Upper lobe of left lung (tissue), 6 donors: ENCODE data around the gene ALPK1. TPM values are rescaled to one million over a fixed set of nuclear protein-coding genes. Genes with fewer than 3 reads are reported as not detected.

ENCODE experiments used
- ATAC-seq, 2 donors: fragments of 200-7000 bp; cut with Tn5 transposase; one replicate each; pipeline ENCODE4 v1.9.1; 2022; ENCODE audit warnings: mild to moderate bottlenecking in 2 of 2, moderate library complexity in 2 of 2; ENCODE audit not compliant: low FRiP score in 2 of 2
- DNase-seq, 2 donors: peaks; one replicate each; pipeline ENCODE4 v3.0.0-alpha.2; 2019 to 2020
- H3K27ac ChIP-seq, 4 donors: fragments of 200-600 bp; sonication (generic); one replicate each; pipeline ENCODE4 v1.5.1; 2016 to 2019
- H3K27me3 ChIP-seq, 4 donors: fragments of 200-600 bp; sonication (generic); one replicate each; pipeline ENCODE4 v1.5.1; 2017 to 2019
- H3K36me3 ChIP-seq, 4 donors: fragments of 200-600 bp; sonication (generic); one replicate each; pipeline ENCODE4 v1.5.1; 2016 to 2019
- H3K4me1 ChIP-seq, 4 donors: fragments of 200-600 bp; sonication (generic); one replicate each; pipeline ENCODE4 v1.5.1; 2018 to 2019
- H3K4me3 ChIP-seq, 4 donors: fragments of 200-600 bp; sonication (generic); one replicate each; pipeline ENCODE4 v1.5.1; 2017 to 2019; ENCODE audit warnings: mild to moderate bottlenecking in 2 of 4, moderate library complexity in 1 of 4
- H3K9me3 ChIP-seq, 4 donors: fragments of 200-600 bp; sonication (generic); one replicate each; pipeline ENCODE4 v1.5.1; 2018 to 2019
- CTCF ChIP-seq, 6 experiments: fragments of 450-650 bp in 4 of 6; fragments of 200-600 bp in 2 of 6; sonication (generic) in 2 of 6; IDR thresholded peaks; one replicate each; pipeline ENCODE4 v1.5.1; 2016 to 2019; ENCODE audit warnings: antibody characterized with exemption in 6 of 6
- EP300 ChIP-seq, 4 donors: sonication (generic); formaldehyde crosslinking; IDR thresholded peaks; one replicate each; pipeline ENCODE4 v1.5.1; 2017; ENCODE audit warnings: antibody characterized with exemption in 4 of 4, control low read depth in 2 of 4
- POLR2A ChIP-seq, 4 donors: fragments of 450-650 bp; IDR thresholded peaks; one replicate each; pipeline ENCODE4 v1.5.1; 2016 to 2017; ENCODE audit warnings: antibody characterized with exemption in 4 of 4, mild to moderate bottlenecking in 2 of 4
- POLR2AphosphoS5 ChIP-seq, 2 donors: sonication (generic); formaldehyde crosslinking; IDR thresholded peaks; one replicate each; pipeline ENCODE4 v1.5.1; 2017; ENCODE audit warnings: antibody characterized with exemption in 2 of 2
- WGBS, 2 donors: methylation state at CpG; one replicate each; pipeline ENCODE4 v1.1.5; 2017 to 2018; 5-methylcytosine and 5-hydroxymethylcytosine counted together
- total RNA-seq, 6 donors: library from RNA; depleted of rRNA in 4 of 6; stranded (reverse); fragments of >200 nt in 4 of 6; gene quantifications; one replicate each; pipeline versions ENCODE4 v1.1.0 to v1.2.1, GENCODE V29; 2016 to 2021
- donor health status: DM: no; HTN: no; CAD: no; lungs with moderate emphysema.
- donor health status: DM: no; HTN: yes; CAD: no; lungs with severe emphysema.

The ALPK1 gene
- total RNA-seq, 6 donors from 2014 or later, result 22.7 to 68.0 (median 35.6) TPM

DNA sequence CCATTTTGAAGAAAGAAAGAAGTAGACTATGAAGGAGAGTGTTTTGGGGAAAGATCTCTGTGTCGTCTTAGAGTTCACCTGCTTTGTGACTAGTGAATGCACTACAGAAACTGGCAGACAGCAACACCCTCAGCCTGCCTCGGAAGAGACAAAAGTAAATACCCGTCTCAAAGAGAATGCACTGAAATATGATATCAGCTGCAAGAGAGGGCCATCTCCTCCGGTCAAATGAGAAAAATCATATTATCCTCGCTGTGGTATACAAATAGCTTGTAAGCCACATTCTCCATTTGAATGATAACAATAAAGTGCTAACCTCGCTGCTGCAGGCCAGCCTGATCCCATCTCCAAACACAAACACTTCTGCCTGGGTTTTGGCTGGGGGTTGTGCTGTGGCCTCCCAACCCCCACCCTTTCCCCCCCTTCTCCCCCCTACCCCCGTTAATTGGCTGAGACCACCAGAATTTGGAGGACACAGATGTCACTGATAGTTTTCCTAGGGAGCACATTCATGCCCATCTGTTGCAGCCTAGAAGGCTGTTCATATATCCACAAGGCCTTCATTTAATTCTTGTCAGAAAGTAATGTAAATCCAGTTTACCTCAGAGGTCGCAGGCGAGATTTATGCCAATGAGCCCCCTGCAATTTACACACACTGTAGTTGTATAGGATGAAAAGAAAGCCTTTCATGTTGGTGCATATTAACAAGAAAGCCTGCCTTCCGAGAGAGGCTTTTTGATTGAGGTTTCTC, 46.3 kb downstream of the ALPK1 start:
- no peaks in the 10 kb centered on the region for H3K9me3 ChIP-seq
- no peak overlapping the region for H3K27ac ChIP-seq
- 74 to 75% methylated on average over 9 to 10 of the region's 10 CpGs for WGBS, 2 donors
- H3K4me3 ChIP-seq, result no peak overlapping the region
- ATAC-seq (no peak), DNase-seq (no peak)
- H3K4me1 ChIP-seq, result no peaks in the 10 kb centered on the region
- TF ChIP-seq POLR2AphosphoS5 (IDR thresholded peaks at IDR 0.05) (no peak), POLR2A (IDR thresholded peaks at IDR 0.05) (no peak), CTCF (IDR thresholded peaks at IDR 0.05) (no peak), EP300 (IDR thresholded peaks at IDR 0.05) (no peak)
- H3K27me3 ChIP-seq, result no peaks in the 10 kb centered on the region
- no peaks in the 10 kb centered on the region for H3K36me3 ChIP-seq

GRCh38 chr4:112348488-112349158, 51.5 kb downstream of the ALPK1 start:
- Histone ChIP-seq H3K36me3 (no peaks in the 10 kb centered on the region), H3K27me3 (no peaks in the 10 kb centered on the region), H3K27ac (no peak overlapping the region), H3K9me3 (no peaks in the 10 kb centered on the region), H3K4me1 (no peaks in the 10 kb centered on the region), H3K4me3 (peak overlapping the region in 1 of 4 donors; percentile 11)
- peak in 1 of 6 experiments; percentile 5 for TF ChIP-seq CTCF (IDR thresholded peaks at IDR 0.05)
- peak in 1 of 2 donors; percentile 45 for TF ChIP-seq POLR2AphosphoS5 (IDR thresholded peaks at IDR 0.05)
- no peak for TF ChIP-seq EP300 (IDR thresholded peaks at IDR 0.05)
- WGBS, 2 donors, result 43 to 59% methylated on average over 9 to 11 of the region's 11 CpGs
- DNase-seq (peak in 1 of 2 donors; percentile 39), ATAC-seq (peak in 1 of 2 donors; percentile 64)

- ATAC-seq, result no peak
Measured at GRCh38 chr4:112352736-112353135, 55.6 kb downstream of the ALPK1 start.

DNA sequence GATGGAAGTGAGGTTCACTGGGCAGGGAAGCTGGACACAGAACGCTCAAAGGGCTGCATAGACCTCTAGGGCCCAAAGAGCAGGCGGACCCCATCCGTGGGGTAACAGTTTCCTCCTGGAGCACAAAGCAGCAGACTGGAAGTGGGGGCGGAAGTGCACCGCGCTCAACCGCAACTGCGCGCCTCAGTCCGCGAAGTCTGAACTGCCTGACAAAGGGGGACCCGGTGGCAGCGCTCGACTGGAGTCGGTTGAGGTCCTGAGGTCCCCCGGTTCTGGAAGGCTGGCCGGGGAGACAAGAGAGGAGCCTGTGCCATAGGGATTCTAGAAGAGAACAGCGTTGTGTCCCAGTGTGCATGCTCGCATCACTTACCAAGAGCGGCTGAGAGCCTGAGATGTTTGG, 58.5 kb downstream of the ALPK1 start:
- DNase-seq, result peak in 1 of 2 donors; percentile 60
- ATAC-seq, result no peak

More at GRCh38 chr4:112352736-112353135, 55.6 kb downstream of the ALPK1 start:
- TF ChIP-seq EP300 (IDR thresholded peaks at IDR 0.05) (no peak), POLR2AphosphoS5 (IDR thresholded peaks at IDR 0.05) (no peak), CTCF (IDR thresholded peaks at IDR 0.05) (no peak)
- H3K9me3 ChIP-seq, result no peaks in the 10 kb centered on the region
- H3K36me3 ChIP-seq, result peaks cover 0 to 11% (median 3%) of the 10 kb centered on the region in 4 donors
- no peak overlapping the region for H3K4me3 ChIP-seq
- no peak overlapping the region for H3K27ac ChIP-seq
- no peak for DNase-seq
- H3K27me3 ChIP-seq, result no peaks in the 10 kb centered on the region
- H3K4me1 ChIP-seq, result no peaks in the 10 kb centered on the region

More for the DNA sequence above, 58.5 kb downstream of the ALPK1 start:
- Histone ChIP-seq H3K9me3 (no peaks in the 10 kb centered on the region), H3K4me1 (no peaks in the 10 kb centered on the region), H3K27ac (no peak overlapping the region), H3K27me3 (no peaks in the 10 kb centered on the region), H3K36me3 (peaks cover 0 to 11% (median 5%) of the 10 kb centered on the region in 4 donors), H3K4me3 (no peak overlapping the region)
- 94 to 97% methylated on average over 10 to 20 of the region's 20 CpGs for WGBS, 2 donors
- TF ChIP-seq CTCF (IDR thresholded peaks at IDR 0.05) (no peak), EP300 (IDR thresholded peaks at IDR 0.05) (no peak), POLR2A (IDR thresholded peaks at IDR 0.05) (no peak), POLR2AphosphoS5 (IDR thresholded peaks at IDR 0.05) (no peak)
